ENCODE data around the gene PRKCA. TPM values are rescaled to one million over a fixed set of nuclear protein-coding genes. Genes with fewer than 3 reads are reported as not detected.

Gene PRKCA
- total and polyA plus RNA-seq, 2 of the 13 experiments (the other 11 are each of a cell fraction or from before 2014, with no cell fraction given): 18.5 to 21.5 TPM

DNA sequence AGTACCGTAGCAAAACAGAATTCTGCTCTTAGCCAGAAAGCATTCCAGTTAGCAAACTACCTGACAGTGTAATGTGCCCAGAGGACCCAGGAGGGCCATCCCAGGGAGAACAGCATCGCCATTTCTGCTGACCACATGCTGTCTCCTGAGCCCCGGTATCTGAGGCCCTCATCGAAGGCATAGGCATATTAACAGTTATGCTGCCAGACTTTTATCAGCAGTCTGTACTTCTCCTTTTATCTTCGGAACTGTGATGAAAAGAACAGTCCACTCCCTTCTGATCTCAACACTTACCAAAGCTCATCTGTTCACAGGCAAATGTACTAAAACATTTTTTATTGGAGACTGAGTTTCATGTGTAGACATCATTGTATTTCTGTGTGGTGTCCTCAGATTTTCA, 236.4 kb downstream of the PRKCA start (continued):
- no peak for TF ChIP-seq ZNF101 (CRISPR knock-in tag; IDR thresholded peaks at IDR 0.05; ENCODE audit: borderline replicate concordance, low read depth)
- TF ChIP-seq, protein P1, sequence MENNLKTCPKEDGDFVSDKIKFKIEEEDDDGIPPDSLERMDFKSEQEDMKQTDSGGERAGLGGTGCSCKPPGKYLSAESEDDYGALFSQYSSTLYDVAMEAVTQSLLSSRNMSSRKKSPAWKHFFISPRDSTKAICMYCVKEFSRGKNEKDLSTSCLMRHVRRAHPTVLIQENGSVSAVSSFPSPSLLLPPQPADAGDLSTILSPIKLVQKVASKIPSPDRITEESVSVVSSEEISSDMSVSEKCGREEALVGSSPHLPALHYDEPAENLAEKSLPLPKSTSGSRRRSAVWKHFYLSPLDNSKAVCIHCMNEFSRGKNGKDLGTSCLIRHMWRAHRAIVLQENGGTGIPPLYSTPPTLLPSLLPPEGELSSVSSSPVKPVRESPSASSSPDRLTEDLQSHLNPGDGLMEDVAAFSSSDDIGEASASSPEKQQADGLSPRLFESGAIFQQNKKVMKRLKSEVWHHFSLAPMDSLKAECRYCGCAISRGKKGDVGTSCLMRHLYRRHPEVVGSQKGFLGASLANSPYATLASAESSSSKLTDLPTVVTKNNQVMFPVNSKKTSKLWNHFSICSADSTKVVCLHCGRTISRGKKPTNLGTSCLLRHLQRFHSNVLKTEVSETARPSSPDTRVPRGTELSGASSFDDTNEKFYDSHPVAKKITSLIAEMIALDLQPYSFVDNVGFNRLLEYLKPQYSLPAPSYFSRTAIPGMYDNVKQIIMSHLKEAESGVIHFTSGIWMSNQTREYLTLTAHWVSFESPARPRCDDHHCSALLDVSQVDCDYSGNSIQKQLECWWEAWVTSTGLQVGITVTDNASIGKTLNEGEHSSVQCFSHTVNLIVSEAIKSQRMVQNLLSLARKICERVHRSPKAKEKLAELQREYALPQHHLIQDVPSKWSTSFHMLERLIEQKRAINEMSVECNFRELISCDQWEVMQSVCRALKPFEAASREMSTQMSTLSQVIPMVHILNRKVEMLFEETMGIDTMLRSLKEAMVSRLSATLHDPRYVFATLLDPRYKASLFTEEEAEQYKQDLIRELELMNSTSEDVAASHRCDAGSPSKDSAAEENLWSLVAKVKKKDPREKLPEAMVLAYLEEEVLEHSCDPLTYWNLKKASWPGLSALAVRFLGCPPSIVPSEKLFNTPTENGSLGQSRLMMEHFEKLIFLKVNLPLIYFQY (CRISPR knock-in tag; IDR thresholded peaks at IDR 0.05; ENCODE audit: borderline replicate concordance): no peak

DNA sequence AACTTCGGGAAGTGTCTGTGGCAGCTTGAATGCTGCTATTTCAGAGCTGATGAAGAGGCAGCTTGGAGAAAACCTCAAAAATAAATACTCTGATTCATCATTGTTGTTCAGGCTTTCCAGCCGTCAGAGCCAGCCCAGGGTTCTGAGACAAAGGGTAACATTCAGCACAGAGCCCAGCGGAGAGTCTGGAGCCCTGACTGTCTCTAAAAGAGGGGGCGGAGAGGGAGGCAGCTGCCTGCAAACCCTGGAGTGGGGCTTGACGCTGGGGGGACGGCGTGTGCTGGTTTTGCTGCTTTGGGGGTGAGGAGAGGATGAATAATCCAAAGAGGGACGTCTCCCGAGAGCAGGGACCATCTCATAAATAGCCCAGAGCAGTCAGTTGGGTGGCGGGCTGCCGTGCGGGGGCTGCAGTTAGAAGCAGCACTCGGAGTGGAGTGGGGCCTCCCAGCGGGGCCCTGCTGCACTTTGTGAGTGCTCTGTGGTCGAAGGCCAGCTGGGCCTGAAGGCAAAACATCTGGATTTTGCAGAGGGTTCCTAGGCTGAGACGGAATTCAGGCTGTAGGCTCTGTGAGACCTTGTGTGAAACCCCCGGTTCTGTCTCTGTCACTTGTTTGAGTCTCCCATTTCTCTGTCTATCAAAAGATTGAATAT, 237.8 kb downstream of the PRKCA start:
- Histone ChIP-seq H3K4me3 (replicated peaks in 1 of 3; ENCODE audit: insufficient read depth in 1 of 3, low read depth in 2 of 3, low read length in 3 of 3) (no peak overlapping the region), H3K27me3 (ENCODE audit: control insufficient read depth in 1 of 2, insufficient read depth in 2 of 2, low read length in 2 of 2) (no peaks in the 10 kb centered on the region), H2AFZ (ENCODE audit: low read length) (no peak overlapping the region), H3K36me3 (replicated peaks in 1 of 2; ENCODE audit: control insufficient read depth in 1 of 2, insufficient read depth in 2 of 2, low read length in 2 of 2) (no peaks in the 10 kb centered on the region), H3K27ac (ENCODE audit: extremely low read length, insufficient read depth, low read length) (peak overlapping the region; percentile 35), H3K4me1 (ENCODE audit: insufficient read depth, low read length) (peaks cover 34% of the 10 kb centered on the region), H3K9ac (ENCODE audit: insufficient read depth, low read depth, low read length) (peak overlapping the region; percentile 10; the same call in 1 of the 2 replicates), H3K9me3 (ENCODE audit: low read length) (no peaks in the 10 kb centered on the region), H3K4me2 (ENCODE audit: low read depth, low read length) (peak overlapping the region; percentile 25), H3K79me2 (ENCODE audit: insufficient read depth, low read length) (no peaks in the 10 kb centered on the region), H4K20me1 (ENCODE audit: insufficient read depth, low read length) (no peaks in the 10 kb centered on the region)
- ATAC-seq: peak; percentile 90
- no peak for FAIRE-seq
- intact Hi-C loops (cut with micrococcal nuclease; ENCODE audit: unreplicated experiment): loop anchor here (10.0 kb wide), 1 partner anchor 75 kb away; no protein-coding TSS in a partner anchor
- ChIA-PET CTCF (ENCODE audit: low intra/inter-chr PET ratio, low total read pairs) (no interaction called here), POLR2A (interaction anchor here (1.5 kb wide), 1 partner anchor 53 kb away, joined by 3 read pairs; no protein-coding TSS in a partner anchor)
- in situ Hi-C loops (cut with HindIII; ENCODE audit: extremely low pct_ligation_motif_present, low pct_unique_long_range_greater_than_20kb): no loop called here
- peak; percentile 72 for DNase-seq (ENCODE audit: low spot score)
- 77% methylated on average over 17 of the region's 17 CpGs for WGBS (ENCODE audit: low lambda C conversion rate)
- BruUV-seq (replicated peaks): no TSS peak
- TF ChIP-seq TBX3 (IDR thresholded peaks at IDR 0.05; ENCODE audit: borderline replicate concordance) (no peak), ZNF205 (CRISPR knock-in tag; IDR thresholded peaks at IDR 0.05) (no peak), DMAP1 (CRISPR knock-in tag; IDR thresholded peaks at IDR 0.05) (no peak), DNMT3B (CRISPR knock-in tag; conservative IDR thresholded peaks at IDR 0.05) (no peak), ZNF343 (CRISPR knock-in tag; IDR thresholded peaks at IDR 0.05) (no peak), ZEB1 (IDR thresholded peaks at IDR 0.05; ENCODE audit: insufficient replicate concordance, low read depth) (peak; percentile 24), IRX3 (CRISPR knock-in tag; IDR thresholded peaks at IDR 0.05; ENCODE audit: borderline replicate concordance, low read depth) (no peak), POLR2AphosphoS5 (IDR thresholded peaks at IDR 0.05; ENCODE audit: low read depth, low read length) (no peak), ZNF761 (CRISPR knock-in tag; conservative IDR thresholded peaks at IDR 0.05) (no peak), PRMT3 (CRISPR knock-in tag; IDR thresholded peaks at IDR 0.05; ENCODE audit: borderline replicate concordance, low read depth) (no peak), REPIN1 (CRISPR knock-in tag; IDR thresholded peaks at IDR 0.05; ENCODE audit: borderline replicate concordance, low read depth) (no peak), KAT2B (IDR thresholded peaks at IDR 0.05; ENCODE audit: borderline replicate concordance, low read depth, low read length) (no peak)
- TF ChIP-seq, protein P2, sequence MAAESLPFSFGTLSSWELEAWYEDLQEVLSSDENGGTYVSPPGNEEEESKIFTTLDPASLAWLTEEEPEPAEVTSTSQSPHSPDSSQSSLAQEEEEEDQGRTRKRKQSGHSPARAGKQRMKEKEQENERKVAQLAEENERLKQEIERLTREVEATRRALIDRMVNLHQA (CRISPR knock-in tag; IDR thresholded peaks at IDR 0.05): no peak
- TF ChIP-seq, protein P3, sequence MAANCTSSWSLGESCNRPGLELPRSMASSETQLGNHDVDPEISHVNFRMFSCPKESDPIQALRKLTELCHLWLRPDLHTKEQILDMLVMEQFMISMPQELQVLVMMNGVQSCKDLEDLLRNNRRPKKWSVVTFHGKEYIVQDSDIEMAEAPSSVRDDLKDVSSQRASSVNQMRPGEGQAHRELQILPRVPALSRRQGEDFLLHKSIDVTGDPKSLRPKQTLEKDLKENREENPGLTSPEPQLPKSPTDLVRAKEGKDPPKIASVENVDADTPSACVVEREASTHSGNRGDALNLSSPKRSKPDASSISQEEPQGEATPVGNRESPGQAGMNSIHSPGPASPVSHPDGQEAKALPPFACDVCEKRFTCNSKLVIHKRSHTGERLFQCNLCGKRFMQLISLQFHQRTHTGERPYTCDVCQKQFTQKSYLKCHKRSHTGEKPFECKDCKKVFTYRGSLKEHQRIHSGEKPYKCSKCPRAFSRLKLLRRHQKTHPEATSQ (CRISPR knock-in tag; IDR thresholded peaks at IDR 0.05; ENCODE audit: borderline replicate concordance): 0 out of 2 replicates have a peak, but pooled peaks have one; percentile 29
- TF ChIP-seq, protein P4, sequence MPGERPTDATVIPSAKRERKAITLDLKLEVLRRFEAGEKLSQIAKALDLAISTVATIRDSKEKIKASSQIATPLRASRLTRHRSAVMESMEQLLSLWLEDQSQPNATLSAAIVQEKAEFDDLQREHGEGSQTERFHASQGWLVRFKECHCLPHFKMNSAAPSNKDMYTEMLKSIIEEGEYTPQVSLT (CRISPR knock-in tag; IDR thresholded peaks at IDR 0.05; ENCODE audit: borderline replicate concordance, low read depth): no peak

Measured in HepG2 (cell line).